Osteocyte (in vitro differentiated cells): ENCODE data around the gene PDAP1. TPM values are rescaled to one million over a fixed set of nuclear protein-coding genes. Genes with fewer than 3 reads are reported as not detected.

Experiments
- DNase-seq: peaks from one replicate; pipeline ENCODE4 v3.0.0; 2021; ENCODE audit warnings: mixed read lengths; ENCODE audit not compliant: unreplicated experiment; ENCODE audit errors: extremely low spot score
- H3K27ac Mint-ChIP-seq: one replicate; pipeline ENCODE4 v1.8.0; 2021; ENCODE audit warnings: mild to moderate bottlenecking, mixed read lengths; ENCODE audit not compliant: unreplicated experiment
- H3K27me3 Mint-ChIP-seq: one replicate; pipeline ENCODE4 v1.8.0; 2021; ENCODE audit warnings: mixed read lengths; ENCODE audit not compliant: unreplicated experiment
- H3K36me3 Mint-ChIP-seq: one replicate; pipeline ENCODE4 v1.8.0; 2021; ENCODE audit warnings: mixed read lengths; ENCODE audit not compliant: unreplicated experiment
- H3K4me1 Mint-ChIP-seq: one replicate; pipeline ENCODE4 v1.8.0; 2021; ENCODE audit warnings: mixed read lengths; ENCODE audit not compliant: unreplicated experiment
- H3K4me3 Mint-ChIP-seq: one replicate; pipeline ENCODE4 v1.8.0; 2021; ENCODE audit warnings: mild to moderate bottlenecking, moderate library complexity, mixed read lengths; ENCODE audit not compliant: unreplicated experiment
- H3K9me3 Mint-ChIP-seq: one replicate; pipeline ENCODE4 v1.8.0; 2021; ENCODE audit warnings: mixed read lengths; ENCODE audit not compliant: unreplicated experiment
- total RNA-seq: library from RNA; stranded (reverse); gene quantifications from 2 replicates; pipeline ENCODE4 v1.2.1, GENCODE V29; 2021
- TF ChIP-seq, protein P1 (sequence below): fragments of 200-600 bp; sonication (generic); IDR thresholded peaks from 2 replicates; pipeline ENCODE4 v1.5.0; 2021; ENCODE audit warnings: antibody characterized with exemption, mild to moderate bottlenecking, moderate library complexity

The PDAP1 gene
- total RNA-seq, 1 donor from 2014 or later, result 107 TPM

DNA sequence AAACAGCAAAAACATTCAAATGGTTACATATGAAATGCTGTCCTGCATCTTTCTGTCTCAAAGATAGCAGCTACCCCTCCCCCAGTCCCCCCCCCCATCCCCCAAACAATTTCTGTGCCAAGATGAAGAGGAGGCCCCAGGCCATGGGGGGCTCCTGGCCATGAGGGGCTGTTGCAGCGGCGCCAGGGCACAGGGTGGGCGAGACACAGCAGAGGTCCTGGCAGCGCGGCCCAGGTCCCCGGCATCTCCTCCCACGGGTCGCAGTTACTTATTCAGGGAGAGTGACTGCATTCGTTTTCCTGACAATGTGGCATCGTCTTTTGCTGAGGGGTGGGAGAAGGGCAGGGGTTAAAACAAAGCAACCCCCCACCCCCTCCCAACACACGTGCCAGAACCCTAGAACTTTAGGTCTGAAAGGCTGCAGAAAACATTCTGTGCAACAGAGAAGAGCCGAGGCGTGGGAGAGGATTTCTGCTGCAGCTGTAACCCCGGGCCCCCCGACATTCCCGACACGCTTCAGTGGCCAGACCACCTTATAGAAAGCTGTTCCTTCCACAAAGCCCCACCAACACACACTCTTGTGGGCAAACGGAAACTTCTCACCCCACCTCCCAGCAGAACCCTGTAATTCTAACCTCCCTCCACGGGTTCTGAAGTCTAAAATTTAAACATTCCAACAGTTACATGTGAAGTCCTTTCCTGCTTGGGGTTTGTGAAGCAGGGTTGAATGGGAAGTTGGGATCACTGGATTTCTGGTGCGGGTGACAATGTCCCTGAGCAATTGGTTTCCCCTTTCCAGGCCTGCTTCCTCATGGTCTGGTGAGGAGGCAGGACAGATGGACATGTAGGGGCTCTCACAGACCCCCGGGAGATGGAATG is 11.7 kb downstream of the PDAP1 start:
- no peak for DNase-seq
- H3K27ac Mint-ChIP-seq, result no peak overlapping the region
- H3K4me1 Mint-ChIP-seq, result peaks cover 21% of the 10 kb centered on the region
- no peak overlapping the region for H3K4me3 Mint-ChIP-seq
- TF ChIP-seq, protein P1, sequence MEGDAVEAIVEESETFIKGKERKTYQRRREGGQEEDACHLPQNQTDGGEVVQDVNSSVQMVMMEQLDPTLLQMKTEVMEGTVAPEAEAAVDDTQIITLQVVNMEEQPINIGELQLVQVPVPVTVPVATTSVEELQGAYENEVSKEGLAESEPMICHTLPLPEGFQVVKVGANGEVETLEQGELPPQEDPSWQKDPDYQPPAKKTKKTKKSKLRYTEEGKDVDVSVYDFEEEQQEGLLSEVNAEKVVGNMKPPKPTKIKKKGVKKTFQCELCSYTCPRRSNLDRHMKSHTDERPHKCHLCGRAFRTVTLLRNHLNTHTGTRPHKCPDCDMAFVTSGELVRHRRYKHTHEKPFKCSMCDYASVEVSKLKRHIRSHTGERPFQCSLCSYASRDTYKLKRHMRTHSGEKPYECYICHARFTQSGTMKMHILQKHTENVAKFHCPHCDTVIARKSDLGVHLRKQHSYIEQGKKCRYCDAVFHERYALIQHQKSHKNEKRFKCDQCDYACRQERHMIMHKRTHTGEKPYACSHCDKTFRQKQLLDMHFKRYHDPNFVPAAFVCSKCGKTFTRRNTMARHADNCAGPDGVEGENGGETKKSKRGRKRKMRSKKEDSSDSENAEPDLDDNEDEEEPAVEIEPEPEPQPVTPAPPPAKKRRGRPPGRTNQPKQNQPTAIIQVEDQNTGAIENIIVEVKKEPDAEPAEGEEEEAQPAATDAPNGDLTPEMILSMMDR, result no peak
- H3K9me3 Mint-ChIP-seq, result no peaks in the 10 kb centered on the region
- H3K27me3 Mint-ChIP-seq, result no peaks in the 10 kb centered on the region
- peaks cover 32% of the 10 kb centered on the region for H3K36me3 Mint-ChIP-seq

DNA sequence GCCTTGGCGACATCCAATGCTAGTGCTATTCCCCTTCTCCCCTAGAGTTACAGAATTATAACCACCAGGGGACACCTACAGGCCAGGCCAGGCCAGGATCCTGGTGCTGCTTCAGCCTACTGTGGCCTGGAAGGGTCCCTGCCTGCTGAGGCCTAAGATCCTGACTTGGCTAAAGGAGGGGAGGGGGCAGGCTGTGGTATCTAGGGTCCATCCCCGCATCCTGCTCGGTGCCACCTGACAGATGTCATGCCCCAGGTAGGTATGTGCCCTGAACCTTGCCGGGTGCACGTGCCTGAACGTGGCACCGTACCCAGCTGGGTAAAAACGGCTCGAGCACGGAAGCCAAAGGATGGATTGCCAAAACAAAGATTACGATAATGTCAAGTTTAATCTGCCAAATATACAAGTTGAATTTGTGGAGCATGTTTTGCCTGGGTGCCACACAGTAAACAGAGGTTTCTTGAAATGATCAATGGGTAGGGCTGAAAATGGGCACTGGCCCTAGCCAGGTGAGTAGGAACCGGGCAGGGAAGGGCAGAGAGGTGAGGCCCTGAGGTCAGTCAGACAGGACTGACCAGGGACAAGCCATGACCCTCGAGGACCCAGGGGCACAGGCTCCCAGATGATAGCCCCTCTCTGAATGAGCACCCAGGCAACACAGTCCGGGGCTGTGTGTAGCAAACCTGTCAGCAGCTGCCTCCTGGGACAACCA is 12.6 kb downstream of the PDAP1 start:
- Mint-ChIP-seq H3K36me3 (peaks cover 26% of the 10 kb centered on the region), H3K9me3 (no peaks in the 10 kb centered on the region), H3K27me3 (no peaks in the 10 kb centered on the region), H3K4me3 (no peak overlapping the region), H3K27ac (no peak overlapping the region), H3K4me1 (peaks cover 21% of the 10 kb centered on the region)
- DNase-seq, result no peak
- TF ChIP-seq, protein P1, result no peak

DNA sequence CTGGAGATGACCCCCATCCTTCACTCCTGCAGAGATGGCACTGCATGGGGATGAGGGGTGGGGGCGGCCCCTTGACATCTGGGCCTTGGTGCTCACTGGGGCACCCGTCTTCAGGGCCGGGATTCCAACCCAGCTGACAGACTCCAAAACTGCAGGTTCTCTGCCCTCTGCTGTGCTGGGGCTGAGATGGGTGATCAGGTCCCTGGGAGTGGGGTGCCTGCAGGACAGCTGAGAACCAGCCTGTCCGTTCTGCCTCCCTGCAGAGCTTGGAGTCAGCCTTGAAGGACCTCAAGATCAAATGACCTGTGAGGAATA is 14.3 kb downstream of the PDAP1 start:
- Mint-ChIP-seq H3K27ac (peak overlapping the region; percentile 14), H3K9me3 (no peaks in the 10 kb centered on the region), H3K4me3 (peak overlapping the region; percentile 26), H3K4me1 (peaks cover 21% of the 10 kb centered on the region), H3K27me3 (no peaks in the 10 kb centered on the region), H3K36me3 (peaks cover 21% of the 10 kb centered on the region)
- TF ChIP-seq, protein P1, result no peak
- DNase-seq, result no peak

DNA sequence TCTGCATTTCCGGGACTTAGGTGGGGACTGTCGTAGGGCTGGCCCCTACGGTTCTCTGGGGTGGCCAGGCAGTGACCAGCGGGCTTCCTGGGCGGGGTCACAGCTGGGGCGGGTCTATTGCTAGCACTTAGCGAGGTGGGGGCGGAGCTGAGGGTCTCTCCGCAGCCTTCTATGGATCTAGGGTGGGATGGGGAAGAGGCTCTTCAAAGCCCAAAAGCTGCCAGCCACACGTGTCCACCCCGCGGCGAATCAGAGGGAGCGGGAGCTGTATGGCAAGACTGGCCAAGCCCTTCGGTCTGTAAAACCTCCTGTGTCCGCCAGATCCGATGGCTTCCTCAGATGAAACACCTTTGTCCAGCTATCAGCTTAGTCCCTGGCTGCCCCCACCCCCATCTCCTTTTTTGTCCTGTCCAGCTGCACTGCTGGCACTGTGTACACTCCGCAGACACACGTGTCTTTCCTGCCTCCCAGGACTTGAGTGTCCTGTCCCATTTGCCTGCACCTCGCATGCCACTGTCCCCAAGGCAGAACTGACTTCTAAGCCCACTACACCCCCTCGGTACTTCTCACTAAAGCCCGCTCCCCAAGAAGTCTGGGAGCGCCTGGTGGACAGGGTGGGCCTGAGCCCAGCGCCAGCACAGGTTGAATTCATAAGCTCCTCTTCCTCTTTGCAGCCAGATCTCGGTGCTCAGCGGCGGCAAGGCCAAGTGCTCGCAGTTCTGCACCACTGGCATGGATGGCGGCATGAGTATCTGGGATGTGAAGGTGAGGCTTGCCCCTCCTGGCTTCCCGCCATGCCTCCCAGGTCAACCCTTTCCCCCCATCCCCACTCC is 14.8 kb downstream of the PDAP1 start:
- no peak for DNase-seq
- Mint-ChIP-seq H3K27ac (peak overlapping the region; percentile 65), H3K9me3 (no peaks in the 10 kb centered on the region), H3K4me3 (peak overlapping the region; percentile 75), H3K27me3 (no peaks in the 10 kb centered on the region), H3K36me3 (peaks cover 18% of the 10 kb centered on the region), H3K4me1 (peaks cover 16% of the 10 kb centered on the region)
- TF ChIP-seq, protein P1, result no peak
